B cell (primary cell): ENCODE measurements around the gene NAP1L1. TPM values are rescaled to one million over a fixed set of nuclear protein-coding genes. Genes with fewer than 3 reads are reported as not detected.

Experiments
- ATAC-seq: fragments of 200-7000 bp; cut with Tn5 transposase; one replicate; pipeline ENCODE4 v1.10.0; 2021; ENCODE audit warnings: low read depth, mild to moderate bottlenecking, moderate number of reproducible peaks, moderate library complexity
- CTCF ChIA-PET: fragments of 350-600 bp; sonication (Branson Sonifier 250); formaldehyde crosslinking; loops from one replicate; lab custom pipeline; 2021; ENCODE audit warnings: antibody characterized with exemption, inconsistent platforms; lab: Charles Lee
- POLR2A ChIA-PET: fragments of 350-600 bp; sonication (Branson Sonifier 250); formaldehyde crosslinking; loops from one replicate; lab custom pipeline; 2021; ENCODE audit warnings: antibody characterized with exemption; lab: Charles Lee
- DNase-seq: peaks from one replicate; pipeline ENCODE4 v3.0.0; 2013
- H2AFZ ChIP-seq: 2 replicates; pipeline ENCODE4 v1.6.1; 2012; ENCODE audit warnings: mild to moderate bottlenecking, low read depth, low read length; ENCODE audit not compliant: insufficient read depth, poor library complexity, severe bottlenecking
- H3K27ac ChIP-seq, 2 donors: 1 replicate in 1 of 2; 2 replicates in 1 of 2; pipeline ENCODE4 v1.5.1; 2012 to 2013; ENCODE audit warnings: low read length in 2 of 2, mild to moderate bottlenecking in 2 of 2, moderate library complexity in 1 of 2
- H3K27me3 ChIP-seq, 4 experiments: fragments of 200-600 bp in 1 of 4; sonication (generic) in 1 of 4; replicated peaks in 1 of 4; 1 replicate in 2 of 4; 2 replicates in 2 of 4; pipeline versions ENCODE4 v1.6.1 to v1.7.0; 2013 to 2016; ENCODE audit warnings: low read length in 3 of 4, mild to moderate bottlenecking in 2 of 4, mixed read lengths in 1 of 4, moderate library complexity in 1 of 4; ENCODE audit not compliant: insufficient read depth in 4 of 4, control insufficient read depth in 3 of 4; ENCODE audit errors: control extremely low read depth in 1 of 4
- H3K36me3 ChIP-seq, 2 experiments: replicated peaks in 1 of 2; 1 replicate in 1 of 2; 2 replicates in 1 of 2; pipeline versions ENCODE4 v1.6.1 to v1.7.1; 2013; ENCODE audit warnings: low read length in 1 of 2; ENCODE audit not compliant: insufficient read depth in 2 of 2, control insufficient read depth in 1 of 2; ENCODE audit errors: control extremely low read depth in 1 of 2, extremely low read depth in 1 of 2
- H3K4me1 ChIP-seq, 2 donors: fragments of 200-600 bp in 1 of 2; sonication (generic) in 1 of 2; 1 replicate in 1 of 2; 2 replicates in 1 of 2; pipeline versions ENCODE4 v1.5.1 to v1.6.1; 2013 to 2017; ENCODE audit warnings: low read length in 2 of 2; ENCODE audit not compliant: control insufficient read depth in 2 of 2, insufficient read depth in 2 of 2
- H3K4me2 ChIP-seq: replicated peaks from 2 replicates; pipeline ENCODE3; 2012; ENCODE audit warnings: mild to moderate bottlenecking, low read depth, low read length; ENCODE audit not compliant: poor library complexity, severe bottlenecking
- H3K4me3 ChIP-seq, 5 experiments: fragments of 200-600 bp in 1 of 5; sonication (generic) in 1 of 5; 1 replicate in 3 of 5; 2 replicates in 2 of 5; pipeline versions ENCODE4 v1.5.1 to v1.7.0; 2011 to 2016; ENCODE audit warnings: low read length in 4 of 5, mild to moderate bottlenecking in 4 of 5, low read depth in 2 of 5, control low read depth in 1 of 5, moderate library complexity in 1 of 5; ENCODE audit not compliant: insufficient read depth in 1 of 5; ENCODE audit errors: control extremely low read depth in 1 of 5, extremely low read depth in 1 of 5
- H3K79me2 ChIP-seq: fragments of 200-600 bp; sonication (generic); one replicate; pipeline ENCODE4 v1.6.0; 2016; ENCODE audit warnings: low read length; ENCODE audit not compliant: control insufficient read depth, insufficient read depth
- H3K9ac ChIP-seq: fragments of 200-600 bp; sonication (generic); 2 replicates; pipeline ENCODE4 v1.6.1; 2017; ENCODE audit warnings: mild to moderate bottlenecking, low read length, moderate library complexity
- H3K9me3 ChIP-seq, 3 donors: one replicate each; pipeline versions ENCODE4 v1.6.1 to v1.7.1; 2013; ENCODE audit warnings: low read length in 2 of 3; ENCODE audit not compliant: control insufficient read depth in 2 of 3, insufficient read depth in 1 of 3; ENCODE audit errors: control extremely low read depth in 1 of 3
- H4K20me1 ChIP-seq: 2 replicates; pipeline ENCODE4 v1.6.0; 2012; ENCODE audit warnings: mild to moderate bottlenecking, low read length; ENCODE audit not compliant: insufficient read depth, control insufficient read depth, poor library complexity, severe bottlenecking
- H3K27ac Mint-ChIP-seq: one replicate; pipeline ENCODE4 v1.8.0; 2021; ENCODE audit warnings: mixed read lengths
- H3K27me3 Mint-ChIP-seq: one replicate; pipeline ENCODE4 v1.8.0; 2021; ENCODE audit warnings: mixed read lengths
- H3K4me1 Mint-ChIP-seq: one replicate; pipeline ENCODE4 v1.8.0; 2021; ENCODE audit warnings: mixed read lengths
- H3K4me3 Mint-ChIP-seq: one replicate; pipeline ENCODE4 v1.8.0; 2021; ENCODE audit warnings: mixed read lengths
- H3K9me3 Mint-ChIP-seq: one replicate; pipeline ENCODE4 v1.8.0; 2022; ENCODE audit warnings: mixed read lengths; ENCODE audit not compliant: insufficient read depth
- CTCF ChIP-seq: fragments of 200-600 bp; IDR thresholded peaks from one replicate; pipeline ENCODE4 v1.8.0; 2022; ENCODE audit warnings: antibody characterized with exemption, mild to moderate bottlenecking
- EZH2 ChIP-seq: IDR thresholded peaks from 2 replicates; pipeline ENCODE4 v1.6.1; 2012; ENCODE audit warnings: borderline replicate concordance, low read depth, mild to moderate bottlenecking, moderate library complexity, low read length; ENCODE audit not compliant: insufficient read depth, poor library complexity, severe bottlenecking
- WGBS: methylation state at CpG from one replicate; pipeline ENCODE4 v1.1.5; 2013; ENCODE audit warnings: missing lambda C conversion rate; ENCODE audit not compliant: insufficient coverage; 5-methylcytosine and 5-hydroxymethylcytosine counted together
- intact Hi-C: fragments of 100-400 bp; cut with micrococcal nuclease; formaldehyde crosslinking; loops from one replicate; pipeline ENCODE4 v1.10.0; 2022
- polyA plus RNA-seq: library from polyadenylated mRNA; depleted of rRNA; stranded (reverse); fragments of >200 nt; gene quantifications from 2 replicates; pipeline ENCODE4 v1.2.3, GENCODE V29; 2012
- total RNA-seq, 2 donors: library from RNA; stranded (reverse); fragments of 120-200 nt in 1 of 2; gene quantifications; 1 replicate in 1 of 2; 2 replicates in 1 of 2; pipeline versions ENCODE4 v1.2.3 to v1.2.4, GENCODE V29; 2013 to 2022

Gene NAP1L1
- total and polyA plus RNA-seq, 2 donors (not counting 1 experiment from before 2014, with no cell fraction given), result 165 to 766 TPM

GRCh38 chr12:76030341-76031080 lies 54.0 kb downstream of the NAP1L1 start:
- H3K4me3 Mint-ChIP-seq, result peak overlapping the region; percentile 96

More at GRCh38 chr12:76030341-76031080, 54.0 kb downstream of the NAP1L1 start:
- peak overlapping the region; percentile 98 for H3K4me2 ChIP-seq
- H3K4me1 Mint-ChIP-seq, result peaks cover 25% of the 10 kb centered on the region
- H3K27ac Mint-ChIP-seq, result peak overlapping the region; percentile 70
- H3K9ac ChIP-seq, result peak overlapping the region; percentile 85
- ATAC-seq, result peak; percentile 1
- H3K79me2 ChIP-seq, result no peaks in the 10 kb centered on the region
- no peaks in the 10 kb centered on the region for H3K9me3 Mint-ChIP-seq
- H3K4me1 ChIP-seq, result peaks cover 18 to 23% of the 10 kb centered on the region in 2 donors
- H3K4me3 ChIP-seq, result peak overlapping the region; percentile 35 to 89 (median 79)
- POLR2A ChIA-PET, result no interaction called here
- peaks cover 32% of the 10 kb centered on the region for H3K27me3 Mint-ChIP-seq
- peaks cover 2 to 38% (median 29%) of the 10 kb centered on the region in 4 experiments for H3K27me3 ChIP-seq
- H3K36me3 ChIP-seq, result no peaks in the 10 kb centered on the region
- DNase-seq, result peak; percentile 54
- CTCF ChIA-PET, result interaction anchor here (0.7 to 12.7 kb wide), 12 partner anchors 9 to 700 kb away, joined by 3 to 210 read pairs (median 4); partner anchors contain the start of genes CAPS2 and KRR1
- no peaks in the 10 kb centered on the region for H4K20me1 ChIP-seq
- 2% methylated on average over 36 of the region's 40 CpGs for WGBS
- H2AFZ ChIP-seq, result peak overlapping the region; percentile 96
- no peaks in the 10 kb centered on the region for H3K9me3 ChIP-seq
- peak; percentile 70 for TF ChIP-seq EZH2
- no peak for TF ChIP-seq CTCF
- H3K27ac ChIP-seq, result no peak overlapping the region
- intact Hi-C loops, result loop anchor here (1.0 to 5.0 kb wide), 9 partner anchors 52 to 640 kb away; partner anchors contain the start of genes BBS10, GLIPR1L2, KRR1 and NAP1L1
